Loucy (cell line): ENCODE results near the gene SOD3.

Experiments
- CTCF ChIP-seq: fragments of 200-600 bp; sonication (generic); conservative IDR thresholded peaks from 2 replicates; pipeline ENCODE4 v1.5.1; 2014; ENCODE audit warnings: mild to moderate bottlenecking, antibody characterized with exemption, low read length
- EZH2phosphoT487 ChIP-seq: fragments of 200-600 bp; IDR thresholded peaks from 2 replicates; pipeline ENCODE4 v1.6.1; 2018; ENCODE audit warnings: antibody characterized with exemption, mild to moderate bottlenecking, moderate library complexity, borderline replicate concordance

- TF ChIP-seq CTCF (no peak), EZH2phosphoT487 (no peak)
Measured at GRCh38 chr4:24800325-24800895, 5.0 kb downstream of the SOD3 start.
